Measurements from ENCODE around the gene MINDY2.
"Not testable (repeated sequence)": the region's sequence is repeated elsewhere in the genome, so short reads cannot be mapped to it uniquely, and the experiment has no call there.

DNA sequence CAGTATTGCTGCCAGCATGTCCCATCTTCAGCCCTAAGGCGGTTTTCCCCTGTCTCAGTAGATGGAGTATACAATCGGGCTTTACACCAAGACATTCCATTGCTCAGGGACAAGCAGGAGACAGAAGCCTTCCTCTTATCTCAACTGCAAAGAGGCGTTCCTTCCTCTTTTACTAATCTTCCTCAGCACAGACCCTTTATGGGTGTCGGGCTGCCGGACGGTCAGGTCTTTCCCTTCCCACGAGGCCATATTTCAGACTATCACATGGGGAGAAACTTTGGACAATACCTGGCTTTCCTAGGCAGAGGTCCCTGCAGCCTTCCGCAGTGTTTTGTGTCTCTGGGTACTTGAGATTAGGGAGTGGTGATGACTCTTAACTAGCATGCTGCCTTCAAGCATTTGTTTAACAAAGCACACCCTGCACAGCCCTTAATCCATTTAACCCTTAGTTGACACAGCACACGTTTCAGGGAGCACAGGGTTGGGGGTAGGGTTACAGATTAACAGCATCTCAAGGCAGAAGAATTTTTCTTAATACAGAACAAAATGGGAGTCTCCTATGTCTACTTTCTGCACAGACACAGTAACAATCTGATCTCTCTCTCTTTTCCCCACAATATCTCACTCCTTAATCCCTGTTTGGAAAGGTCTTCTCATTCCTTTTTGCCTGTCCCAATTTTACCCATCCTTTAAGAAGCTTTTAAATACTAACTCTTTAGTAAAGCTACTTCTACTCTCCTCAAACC, 62.8 kb downstream of the MINDY2 start:
- not testable (repeated sequence) for TF ChIP-seq EZH2 (IDR thresholded peaks at IDR 0.05; ENCODE audit: low read length)
- TF ChIP-seq, protein P1, sequence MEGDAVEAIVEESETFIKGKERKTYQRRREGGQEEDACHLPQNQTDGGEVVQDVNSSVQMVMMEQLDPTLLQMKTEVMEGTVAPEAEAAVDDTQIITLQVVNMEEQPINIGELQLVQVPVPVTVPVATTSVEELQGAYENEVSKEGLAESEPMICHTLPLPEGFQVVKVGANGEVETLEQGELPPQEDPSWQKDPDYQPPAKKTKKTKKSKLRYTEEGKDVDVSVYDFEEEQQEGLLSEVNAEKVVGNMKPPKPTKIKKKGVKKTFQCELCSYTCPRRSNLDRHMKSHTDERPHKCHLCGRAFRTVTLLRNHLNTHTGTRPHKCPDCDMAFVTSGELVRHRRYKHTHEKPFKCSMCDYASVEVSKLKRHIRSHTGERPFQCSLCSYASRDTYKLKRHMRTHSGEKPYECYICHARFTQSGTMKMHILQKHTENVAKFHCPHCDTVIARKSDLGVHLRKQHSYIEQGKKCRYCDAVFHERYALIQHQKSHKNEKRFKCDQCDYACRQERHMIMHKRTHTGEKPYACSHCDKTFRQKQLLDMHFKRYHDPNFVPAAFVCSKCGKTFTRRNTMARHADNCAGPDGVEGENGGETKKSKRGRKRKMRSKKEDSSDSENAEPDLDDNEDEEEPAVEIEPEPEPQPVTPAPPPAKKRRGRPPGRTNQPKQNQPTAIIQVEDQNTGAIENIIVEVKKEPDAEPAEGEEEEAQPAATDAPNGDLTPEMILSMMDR (optimal IDR thresholded peaks at IDR 0.05 in 1 of 3, IDR thresholded peaks at IDR 0.05 in 1 of 3, conservative IDR thresholded peaks at IDR 0.05 in 1 of 3; ENCODE audit: extremely low read depth in 1 of 3, insufficient read depth in 2 of 3, low read length in 3 of 3): not testable (repeated sequence)

Data from keratinocyte (primary cell).